HepG2 (cell line): ENCODE measurements around the gene L2HGDH.

Experiments used
- EHMT2 ChIP-seq: fragments of 200-600 bp; sonication (generic); IDR thresholded peaks from 2 replicates; pipeline ENCODE4 v1.7.0; 2017; ENCODE audit warnings: antibody characterized with exemption, low read depth, low read length, borderline replicate concordance
- ERF ChIP-seq: IDR thresholded peaks from 2 replicates; pipeline ENCODE4 v1.6.1; 2018; ENCODE audit warnings: missing biosample characterization, missing genetic modification reagents
- EZH2 ChIP-seq: conservative IDR thresholded peaks from 2 replicates; pipeline ENCODE4 v1.6.1; 2012; ENCODE audit warnings: mild to moderate bottlenecking, low read depth, low read length, moderate library complexity
- FOXM1 ChIP-seq: sonication (generic); formaldehyde crosslinking; IDR thresholded peaks from 2 replicates; pipeline ENCODE4 v1.5.0; 2020; ENCODE audit warnings: missing genetic modification reagents
- GATAD1 ChIP-seq: IDR thresholded peaks from 2 replicates; pipeline ENCODE4 v1.6.1; 2016; ENCODE audit warnings: missing genetic modification reagents, missing compliant biosample characterization
- POLR2AphosphoS5 ChIP-seq: IDR thresholded peaks from 2 replicates; pipeline ENCODE4 v1.6.1; 2012; ENCODE audit warnings: low read depth, low read length
- PRMT3 ChIP-seq: sonication (generic); formaldehyde crosslinking; IDR thresholded peaks from 2 replicates; pipeline ENCODE4 v1.8.1; 2022; ENCODE audit warnings: low read depth, mild to moderate bottlenecking, moderate library complexity, missing genetic modification reagents, borderline replicate concordance
- REPIN1 ChIP-seq: sonication (generic); formaldehyde crosslinking; IDR thresholded peaks from 2 replicates; pipeline ENCODE4 v1.8.0; 2022; ENCODE audit warnings: missing genetic modification reagents, low read depth, mild to moderate bottlenecking, borderline replicate concordance
- ZNF607 ChIP-seq: sonication (generic); formaldehyde crosslinking; IDR thresholded peaks from 2 replicates; pipeline ENCODE4 v1.5.1; 2020; ENCODE audit warnings: missing genetic modification reagents, mild to moderate bottlenecking, borderline replicate concordance
- TF ChIP-seq, protein P1 (sequence below): sonication (generic); formaldehyde crosslinking; IDR thresholded peaks from 2 replicates; pipeline ENCODE4 v1.5.0; 2020; ENCODE audit warnings: mild to moderate bottlenecking, missing genetic modification reagents, moderate library complexity
- TF ChIP-seq, protein P2 (sequence below): sonication (generic); formaldehyde crosslinking; IDR thresholded peaks from 2 replicates; pipeline ENCODE4 v1.4.0; 2020; ENCODE audit warnings: missing genetic modification reagents

DNA sequence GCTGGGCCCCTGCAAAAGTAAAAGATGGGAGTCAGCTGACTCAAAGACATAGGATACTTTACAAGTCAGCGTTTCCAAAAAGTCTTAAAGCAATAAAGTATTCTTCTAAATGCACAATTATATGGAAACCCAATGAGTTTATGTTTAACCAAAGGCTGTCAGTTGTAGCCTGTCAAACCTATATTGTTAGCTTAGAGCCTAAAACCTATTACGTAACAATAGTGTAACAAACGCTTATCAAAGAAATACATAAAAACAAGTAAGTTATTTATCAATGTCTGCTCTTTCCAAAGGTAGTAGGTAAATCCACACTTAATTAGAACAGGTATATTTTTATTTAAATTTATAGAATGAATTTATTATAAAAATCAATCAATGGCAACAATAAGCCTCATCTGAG is 64.8 kb downstream of the L2HGDH start:
- TF ChIP-seq POLR2AphosphoS5 (no peak), EHMT2 (no peak), PRMT3 (CRISPR knock-in tag) (no peak), FOXM1 (CRISPR knock-in tag) (no peak), ZNF607 (CRISPR knock-in tag) (no peak), ERF (CRISPR knock-in tag) (no peak), GATAD1 (CRISPR knock-in tag) (no peak), REPIN1 (CRISPR knock-in tag) (no peak), EZH2 (no peak)
- TF ChIP-seq, protein P1, sequence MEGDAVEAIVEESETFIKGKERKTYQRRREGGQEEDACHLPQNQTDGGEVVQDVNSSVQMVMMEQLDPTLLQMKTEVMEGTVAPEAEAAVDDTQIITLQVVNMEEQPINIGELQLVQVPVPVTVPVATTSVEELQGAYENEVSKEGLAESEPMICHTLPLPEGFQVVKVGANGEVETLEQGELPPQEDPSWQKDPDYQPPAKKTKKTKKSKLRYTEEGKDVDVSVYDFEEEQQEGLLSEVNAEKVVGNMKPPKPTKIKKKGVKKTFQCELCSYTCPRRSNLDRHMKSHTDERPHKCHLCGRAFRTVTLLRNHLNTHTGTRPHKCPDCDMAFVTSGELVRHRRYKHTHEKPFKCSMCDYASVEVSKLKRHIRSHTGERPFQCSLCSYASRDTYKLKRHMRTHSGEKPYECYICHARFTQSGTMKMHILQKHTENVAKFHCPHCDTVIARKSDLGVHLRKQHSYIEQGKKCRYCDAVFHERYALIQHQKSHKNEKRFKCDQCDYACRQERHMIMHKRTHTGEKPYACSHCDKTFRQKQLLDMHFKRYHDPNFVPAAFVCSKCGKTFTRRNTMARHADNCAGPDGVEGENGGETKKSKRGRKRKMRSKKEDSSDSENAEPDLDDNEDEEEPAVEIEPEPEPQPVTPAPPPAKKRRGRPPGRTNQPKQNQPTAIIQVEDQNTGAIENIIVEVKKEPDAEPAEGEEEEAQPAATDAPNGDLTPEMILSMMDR (CRISPR knock-in tag): no peak
- TF ChIP-seq, protein P2, sequence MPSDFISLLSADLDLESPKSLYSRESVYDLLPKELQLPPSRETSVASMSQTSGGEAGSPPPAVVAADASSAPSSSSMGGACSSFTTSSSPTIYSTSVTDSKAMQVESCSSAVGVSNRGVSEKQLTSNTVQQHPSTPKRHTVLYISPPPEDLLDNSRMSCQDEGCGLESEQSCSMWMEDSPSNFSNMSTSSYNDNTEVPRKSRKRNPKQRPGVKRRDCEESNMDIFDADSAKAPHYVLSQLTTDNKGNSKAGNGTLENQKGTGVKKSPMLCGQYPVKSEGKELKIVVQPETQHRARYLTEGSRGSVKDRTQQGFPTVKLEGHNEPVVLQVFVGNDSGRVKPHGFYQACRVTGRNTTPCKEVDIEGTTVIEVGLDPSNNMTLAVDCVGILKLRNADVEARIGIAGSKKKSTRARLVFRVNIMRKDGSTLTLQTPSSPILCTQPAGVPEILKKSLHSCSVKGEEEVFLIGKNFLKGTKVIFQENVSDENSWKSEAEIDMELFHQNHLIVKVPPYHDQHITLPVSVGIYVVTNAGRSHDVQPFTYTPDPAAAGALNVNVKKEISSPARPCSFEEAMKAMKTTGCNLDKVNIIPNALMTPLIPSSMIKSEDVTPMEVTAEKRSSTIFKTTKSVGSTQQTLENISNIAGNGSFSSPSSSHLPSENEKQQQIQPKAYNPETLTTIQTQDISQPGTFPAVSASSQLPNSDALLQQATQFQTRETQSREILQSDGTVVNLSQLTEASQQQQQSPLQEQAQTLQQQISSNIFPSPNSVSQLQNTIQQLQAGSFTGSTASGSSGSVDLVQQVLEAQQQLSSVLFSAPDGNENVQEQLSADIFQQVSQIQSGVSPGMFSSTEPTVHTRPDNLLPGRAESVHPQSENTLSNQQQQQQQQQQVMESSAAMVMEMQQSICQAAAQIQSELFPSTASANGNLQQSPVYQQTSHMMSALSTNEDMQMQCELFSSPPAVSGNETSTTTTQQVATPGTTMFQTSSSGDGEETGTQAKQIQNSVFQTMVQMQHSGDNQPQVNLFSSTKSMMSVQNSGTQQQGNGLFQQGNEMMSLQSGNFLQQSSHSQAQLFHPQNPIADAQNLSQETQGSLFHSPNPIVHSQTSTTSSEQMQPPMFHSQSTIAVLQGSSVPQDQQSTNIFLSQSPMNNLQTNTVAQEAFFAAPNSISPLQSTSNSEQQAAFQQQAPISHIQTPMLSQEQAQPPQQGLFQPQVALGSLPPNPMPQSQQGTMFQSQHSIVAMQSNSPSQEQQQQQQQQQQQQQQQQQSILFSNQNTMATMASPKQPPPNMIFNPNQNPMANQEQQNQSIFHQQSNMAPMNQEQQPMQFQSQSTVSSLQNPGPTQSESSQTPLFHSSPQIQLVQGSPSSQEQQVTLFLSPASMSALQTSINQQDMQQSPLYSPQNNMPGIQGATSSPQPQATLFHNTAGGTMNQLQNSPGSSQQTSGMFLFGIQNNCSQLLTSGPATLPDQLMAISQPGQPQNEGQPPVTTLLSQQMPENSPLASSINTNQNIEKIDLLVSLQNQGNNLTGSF (CRISPR knock-in tag): no peak
